Kidney epithelial cell (primary cell): ENCODE results near the gene RNF225. TPM values are rescaled to one million over a fixed set of nuclear protein-coding genes. Genes with fewer than 3 reads are reported as not detected.
A peak's percentile ranks its signal among the peaks of the same experiment; 100 is the strongest.

Experiments
- DNase-seq: peaks from one replicate; pipeline ENCODE4 v3.0.0-alpha.2; 2010; ENCODE audit warnings: low read depth
- H3K27me3 ChIP-seq: 2 replicates; pipeline ENCODE4 v1.6.0; 2011; ENCODE audit warnings: low read length; ENCODE audit not compliant: control insufficient read depth, insufficient read depth
- H3K36me3 ChIP-seq: 2 replicates; pipeline ENCODE4 v1.5.1; 2011; ENCODE audit warnings: low read length; ENCODE audit not compliant: control insufficient read depth, insufficient read depth
- H3K4me3 ChIP-seq: 2 replicates; pipeline ENCODE4 v1.5.1; 2011; ENCODE audit warnings: low read depth, mild to moderate bottlenecking, control low read depth, low read length
- total RNA-seq: library from RNA; depleted of rRNA; stranded (reverse); fragments of >200 nt; gene quantifications from 2 replicates; pipeline ENCODE4 v1.2.3, GENCODE V29; 2015
- TF ChIP-seq, protein P1 (sequence below): IDR thresholded peaks from 2 replicates; pipeline ENCODE4 v1.5.1; 2011; ENCODE audit warnings: mild to moderate bottlenecking, moderate library complexity, low read length, control low read depth, inconsistent platforms; ENCODE audit not compliant: insufficient read depth, poor library complexity, severe bottlenecking

RNF225 gene
- total RNA-seq, 1 donor from 2014 or later = not detected

DNA sequence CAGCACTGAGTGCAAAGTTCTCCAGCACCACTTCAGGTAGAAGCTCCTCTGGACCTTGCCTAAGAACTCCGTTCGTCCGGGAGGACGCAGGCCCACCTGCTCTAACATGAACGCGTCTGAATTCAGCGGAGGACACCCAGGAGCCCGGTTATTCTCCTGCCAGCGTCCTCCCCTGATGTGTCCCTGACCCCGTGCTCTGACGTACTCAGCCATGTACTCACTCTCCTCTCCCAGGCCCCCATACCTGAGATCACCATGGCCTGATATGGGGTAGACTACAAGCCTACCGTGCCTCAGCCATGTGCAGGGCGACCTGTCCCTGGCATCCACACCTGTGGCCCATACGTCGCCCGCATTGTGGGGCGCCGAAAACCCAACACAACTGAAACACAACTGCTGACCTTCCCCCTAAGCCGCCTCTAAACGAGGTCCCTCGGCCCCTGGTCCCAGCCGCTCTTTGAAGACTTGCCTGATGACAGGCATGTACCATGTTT is 12.2 kb downstream of the RNF225 start:
- Histone ChIP-seq H3K27me3 (no peaks in the 10 kb centered on the region), H3K4me3 (peak overlapping the region; percentile 86), H3K36me3 (no peaks in the 10 kb centered on the region)
- DNase-seq = no peak
- TF ChIP-seq, protein P1, sequence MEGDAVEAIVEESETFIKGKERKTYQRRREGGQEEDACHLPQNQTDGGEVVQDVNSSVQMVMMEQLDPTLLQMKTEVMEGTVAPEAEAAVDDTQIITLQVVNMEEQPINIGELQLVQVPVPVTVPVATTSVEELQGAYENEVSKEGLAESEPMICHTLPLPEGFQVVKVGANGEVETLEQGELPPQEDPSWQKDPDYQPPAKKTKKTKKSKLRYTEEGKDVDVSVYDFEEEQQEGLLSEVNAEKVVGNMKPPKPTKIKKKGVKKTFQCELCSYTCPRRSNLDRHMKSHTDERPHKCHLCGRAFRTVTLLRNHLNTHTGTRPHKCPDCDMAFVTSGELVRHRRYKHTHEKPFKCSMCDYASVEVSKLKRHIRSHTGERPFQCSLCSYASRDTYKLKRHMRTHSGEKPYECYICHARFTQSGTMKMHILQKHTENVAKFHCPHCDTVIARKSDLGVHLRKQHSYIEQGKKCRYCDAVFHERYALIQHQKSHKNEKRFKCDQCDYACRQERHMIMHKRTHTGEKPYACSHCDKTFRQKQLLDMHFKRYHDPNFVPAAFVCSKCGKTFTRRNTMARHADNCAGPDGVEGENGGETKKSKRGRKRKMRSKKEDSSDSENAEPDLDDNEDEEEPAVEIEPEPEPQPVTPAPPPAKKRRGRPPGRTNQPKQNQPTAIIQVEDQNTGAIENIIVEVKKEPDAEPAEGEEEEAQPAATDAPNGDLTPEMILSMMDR = no peak

DNA sequence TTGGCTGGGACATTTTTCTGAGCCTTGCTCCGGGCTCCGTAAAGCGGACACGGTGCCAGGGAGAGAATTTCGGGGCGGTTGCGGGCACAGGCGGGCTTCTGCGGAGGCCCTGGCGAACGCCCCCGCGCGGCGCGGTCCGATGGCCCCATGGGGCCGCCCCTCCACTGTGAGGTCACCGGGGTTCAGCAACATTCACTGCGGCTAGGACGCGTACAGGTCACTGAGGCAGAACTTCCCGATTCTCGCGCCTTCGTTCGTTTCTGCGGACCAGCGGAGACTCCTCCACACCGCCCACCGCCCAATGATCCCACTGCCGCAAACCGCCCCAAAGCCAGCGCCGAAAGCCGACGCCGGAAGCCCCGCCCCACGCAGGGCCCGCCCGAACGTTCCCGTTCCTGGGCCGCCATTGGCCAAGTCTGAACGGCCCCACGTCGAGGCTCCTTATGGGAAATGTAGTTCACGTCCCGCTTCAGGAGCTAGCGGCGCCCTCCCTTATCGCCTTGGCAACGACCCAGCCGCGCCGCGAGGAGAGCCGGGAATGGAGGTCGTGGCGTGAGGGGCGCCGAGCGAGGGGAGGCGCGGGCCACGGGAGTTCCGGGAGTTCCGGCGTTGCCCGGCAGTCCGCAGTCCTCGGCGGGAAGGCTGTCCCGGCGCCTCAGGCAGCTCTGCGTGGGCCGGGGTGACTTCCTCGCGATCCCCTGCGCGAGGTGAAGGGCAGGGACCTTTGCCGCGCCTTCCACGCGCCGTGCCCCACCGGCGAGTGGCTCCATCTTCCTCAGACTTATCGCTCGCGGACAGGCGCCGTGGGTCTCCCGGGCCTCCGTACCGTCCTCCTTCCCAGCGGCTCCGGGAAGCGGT is 12.9 kb downstream of the RNF225 start, which contains the start of gene ZNF584:
TSS of gene ZNF584 (plus strand) at position 498 of the 858 bp plus-strand sequence. CDS start 499 bp downstream, outside the sequence.
- Histone ChIP-seq H3K4me3 (peak within 1 kb of the TSS; percentile 86), H3K36me3 (no peaks in the 10 kb centered on the region), H3K27me3 (no peaks in the 10 kb centered on the region)
- DNase-seq = peak; percentile 77
- TF ChIP-seq, protein P1 = no peak

DNA sequence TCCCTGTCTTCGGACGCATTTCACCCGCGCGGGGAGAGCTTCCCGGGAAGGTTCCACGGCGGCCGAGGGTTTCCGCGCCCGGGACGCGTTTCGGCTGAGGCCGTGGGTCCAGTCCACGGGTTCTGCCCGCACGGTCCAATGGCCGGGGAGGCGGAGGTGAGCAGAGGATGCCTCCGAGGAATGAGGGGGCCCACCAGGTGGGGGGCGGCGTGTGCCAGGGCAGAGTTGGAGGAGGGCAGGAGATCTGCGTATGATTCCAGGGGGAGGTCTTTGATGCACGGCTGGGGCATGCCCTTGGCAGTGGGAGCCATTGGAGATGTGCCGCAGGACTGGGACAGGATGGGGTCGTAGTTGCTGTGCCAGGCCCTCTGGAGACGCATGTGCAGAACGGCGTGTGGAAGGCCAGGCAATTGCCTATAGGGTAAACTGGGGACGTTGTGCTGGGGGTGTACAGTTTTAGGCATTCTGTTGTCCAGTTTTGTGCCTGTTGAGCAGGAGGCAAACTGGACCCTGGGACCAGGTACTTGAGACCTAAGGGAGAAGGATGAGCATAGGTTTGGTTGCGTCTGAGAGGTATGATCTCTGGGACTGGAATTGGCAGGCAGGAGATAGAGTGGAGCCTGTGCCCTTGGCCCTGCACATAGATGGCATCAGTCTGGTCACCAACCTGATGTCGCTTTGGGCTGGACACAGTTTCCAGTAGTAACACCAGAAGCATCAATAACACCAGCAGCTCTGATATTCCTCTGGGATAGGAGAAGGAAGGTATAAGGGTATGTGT is 13.7 kb downstream of the RNF225 start:
- peak overlapping the region; percentile 86 for H3K4me3 ChIP-seq
- DNase-seq = no peak
- H3K27me3 ChIP-seq = no peaks in the 10 kb centered on the region
- no peaks in the 10 kb centered on the region for H3K36me3 ChIP-seq
- TF ChIP-seq, protein P1 = no peak

DNA sequence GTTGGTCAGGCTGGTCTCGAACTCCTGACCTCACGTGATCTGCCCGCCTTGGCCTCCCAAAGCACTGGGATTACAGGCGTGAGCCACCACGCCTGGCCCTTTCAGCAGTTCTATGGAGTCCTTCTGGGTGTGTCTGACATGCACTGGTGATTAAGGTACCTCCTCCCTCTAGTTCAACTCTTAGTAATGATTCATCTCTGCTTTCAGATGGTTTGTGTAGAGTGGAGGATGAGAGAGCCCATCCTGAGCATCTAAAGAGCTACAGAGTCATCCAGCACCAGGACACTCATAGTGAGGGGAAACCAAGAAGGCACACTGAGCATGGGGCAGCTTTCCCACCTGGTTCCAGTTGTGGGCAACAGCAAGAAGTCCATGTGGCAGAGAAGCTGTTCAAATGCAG is 21.1 kb downstream of the RNF225 start:
- no peaks in the 10 kb centered on the region for H3K27me3 ChIP-seq
- H3K36me3 ChIP-seq = peaks cover 7% of the 10 kb centered on the region
- no peak overlapping the region for H3K4me3 ChIP-seq
- no peak for DNase-seq
- TF ChIP-seq, protein P1 = no peak

DNA sequence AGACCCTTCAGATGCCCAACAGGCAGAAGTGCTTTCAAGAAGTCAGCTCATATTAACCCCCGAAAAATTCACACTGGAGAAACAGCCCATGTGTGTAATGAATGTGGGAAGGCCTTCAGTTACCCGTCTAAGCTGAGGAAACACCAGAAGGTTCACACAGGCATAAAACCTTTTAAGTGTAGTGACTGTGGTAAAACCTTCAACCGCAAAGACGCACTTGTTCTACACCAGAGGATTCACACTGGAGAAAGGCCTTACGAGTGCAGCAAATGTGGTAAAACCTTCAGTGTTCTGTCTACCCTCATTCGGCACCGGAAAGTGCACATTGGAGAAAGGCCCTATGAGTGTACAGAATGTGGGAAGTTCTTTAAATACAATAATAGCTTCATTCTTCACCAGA is 21.6 kb downstream of the RNF225 start:
- TF ChIP-seq, protein P1 = no peak
- no peaks in the 10 kb centered on the region for H3K27me3 ChIP-seq
- peaks cover 7% of the 10 kb centered on the region for H3K36me3 ChIP-seq
- H3K4me3 ChIP-seq = no peak overlapping the region
- DNase-seq = no peak
